HG02763 (cell line): ENCODE measurements around the gene CCDC83.
"Not testable (repeated sequence)": the region's sequence is repeated elsewhere in the genome, so short reads cannot be mapped to it uniquely, and the experiment has no call there.

Source experiments
- ATAC-seq: cut with Tn5 transposase; IDR thresholded peaks from one replicate; pipeline ENCODE4 v1.9.1; 2021; ENCODE audit warnings: mild to moderate bottlenecking, moderate library complexity; ENCODE audit not compliant: unreplicated experiment

CCDC83 gene

DNA sequence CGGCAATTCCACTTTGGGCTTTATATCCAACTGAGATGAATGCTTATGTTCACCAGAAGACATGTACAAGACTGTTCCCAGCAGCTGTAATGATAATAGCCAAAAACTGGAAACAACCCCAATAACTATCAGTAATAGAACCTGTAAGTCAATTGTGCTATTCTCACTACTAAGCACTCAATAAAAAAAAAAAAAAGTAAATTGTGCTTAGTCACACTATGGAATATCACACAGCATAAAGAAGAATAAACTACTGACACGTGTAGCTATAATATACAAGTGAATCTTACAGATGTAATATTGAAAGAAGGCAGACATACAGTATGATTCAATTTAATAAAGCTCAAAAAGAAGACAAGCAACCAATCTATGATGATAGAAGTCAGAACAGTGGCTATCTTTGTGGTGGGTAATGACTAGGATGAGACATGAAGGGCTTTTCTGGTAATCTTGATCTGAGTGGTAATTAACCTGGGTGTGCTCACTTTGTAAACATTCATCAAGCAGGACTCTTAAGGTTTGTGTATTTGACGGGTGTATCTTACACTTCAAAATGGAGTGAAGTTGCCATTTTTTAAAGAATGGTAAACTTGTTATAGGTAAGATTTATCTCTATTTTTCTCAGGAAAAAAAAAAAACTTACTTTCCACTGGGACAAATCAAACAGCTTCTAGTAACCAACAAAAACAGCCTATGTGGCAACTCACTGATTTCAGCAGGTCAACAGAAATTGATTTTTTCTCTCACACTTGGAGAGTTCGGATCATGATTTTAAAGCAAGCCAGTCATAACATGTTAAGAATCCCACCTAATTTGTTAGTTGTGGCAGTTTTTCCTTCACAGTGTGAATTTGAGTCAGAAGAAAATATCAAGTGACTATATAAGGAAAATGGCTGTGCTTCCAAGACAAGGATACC lies 84.2 kb downstream of the CCDC83 start:
- ATAC-seq = no peak

DNA sequence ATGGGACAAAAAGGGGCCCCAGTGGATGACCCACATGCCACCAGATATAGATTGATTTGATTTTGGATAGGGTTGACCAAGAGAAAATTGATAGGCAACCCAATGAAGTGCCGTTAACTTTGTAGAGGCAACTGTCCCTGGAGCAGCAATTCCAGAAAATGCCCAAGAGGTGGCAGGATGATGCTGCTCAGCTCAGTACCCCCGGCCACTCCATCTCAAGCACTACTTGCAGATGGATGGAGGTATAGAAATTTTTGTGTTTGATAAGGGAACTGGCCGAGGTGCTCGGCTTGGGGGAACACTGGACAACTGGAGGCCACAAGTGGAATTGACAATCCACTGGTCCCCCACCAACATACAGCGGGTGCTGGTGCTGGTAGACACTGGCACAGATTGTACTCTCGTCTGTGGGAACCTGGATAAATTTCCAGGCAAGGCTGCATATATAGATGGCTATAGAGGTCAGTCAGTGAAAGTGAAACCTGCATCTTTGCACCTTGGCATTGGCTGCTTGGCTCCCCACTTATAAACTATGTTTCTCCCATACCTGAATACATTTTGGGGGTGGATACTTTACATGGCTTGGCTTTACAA lies 86.3 kb downstream of the CCDC83 start:
- no peak for ATAC-seq

DNA sequence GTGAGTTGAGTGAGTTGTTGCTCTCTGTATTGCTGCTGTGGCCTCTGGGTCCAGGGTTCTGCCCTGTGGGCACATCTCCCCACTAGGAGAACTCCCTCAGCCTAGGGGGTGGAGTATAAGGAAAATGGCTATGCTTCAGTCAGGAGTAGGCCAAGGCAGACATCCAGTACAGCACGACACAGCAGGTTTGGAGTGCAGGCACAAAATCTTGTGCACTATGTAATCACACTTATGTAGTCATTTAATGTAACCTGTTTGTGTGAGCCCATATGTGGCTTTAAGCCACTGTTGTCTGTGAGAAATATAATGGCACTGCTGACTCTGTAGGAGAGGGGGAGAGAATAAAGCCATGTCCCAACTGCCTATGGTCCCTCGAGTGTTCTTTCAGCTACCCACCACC lies 90.1 kb downstream of the CCDC83 start:
- ATAC-seq = no peak

DNA sequence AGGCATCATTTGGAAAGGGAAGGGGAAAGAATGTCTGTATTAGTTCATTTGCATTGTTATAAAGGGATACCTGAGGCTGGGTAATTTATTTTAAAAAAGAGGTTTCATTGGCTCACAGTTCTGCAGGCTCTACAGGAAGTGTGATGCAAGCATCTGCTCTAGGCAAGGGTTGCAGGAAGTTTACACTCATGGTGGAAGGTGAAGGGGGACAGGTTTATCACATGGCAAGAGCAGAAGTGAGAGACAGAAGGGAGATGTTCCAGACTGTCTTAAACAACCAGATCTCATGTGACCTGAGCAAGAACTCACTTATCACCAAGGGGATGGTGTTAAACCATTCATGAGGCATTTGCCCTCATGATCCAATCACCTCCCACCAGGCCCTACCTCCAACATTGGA lies 90.6 kb downstream of the CCDC83 start:
- no peak for ATAC-seq

DNA sequence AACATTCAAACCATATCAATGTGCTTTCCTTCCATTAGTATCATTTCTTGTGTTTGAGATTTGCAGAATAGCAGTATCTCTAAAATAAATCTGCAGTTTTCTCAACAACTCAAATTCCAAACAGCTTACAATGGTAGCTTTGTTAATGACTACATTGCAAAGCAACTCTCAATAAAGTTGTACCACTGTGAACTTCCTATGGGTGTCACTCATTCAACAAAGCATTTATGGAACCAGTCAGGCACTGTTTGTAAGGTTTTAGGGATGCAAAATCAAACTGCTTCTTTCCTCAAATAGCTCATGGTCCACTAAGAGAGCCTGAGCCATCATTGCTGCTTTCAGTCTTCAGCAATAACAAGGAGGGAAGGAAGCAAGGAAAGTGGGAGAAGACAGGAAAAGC lies 91.0 kb downstream of the CCDC83 start:
- no peak for ATAC-seq

DNA sequence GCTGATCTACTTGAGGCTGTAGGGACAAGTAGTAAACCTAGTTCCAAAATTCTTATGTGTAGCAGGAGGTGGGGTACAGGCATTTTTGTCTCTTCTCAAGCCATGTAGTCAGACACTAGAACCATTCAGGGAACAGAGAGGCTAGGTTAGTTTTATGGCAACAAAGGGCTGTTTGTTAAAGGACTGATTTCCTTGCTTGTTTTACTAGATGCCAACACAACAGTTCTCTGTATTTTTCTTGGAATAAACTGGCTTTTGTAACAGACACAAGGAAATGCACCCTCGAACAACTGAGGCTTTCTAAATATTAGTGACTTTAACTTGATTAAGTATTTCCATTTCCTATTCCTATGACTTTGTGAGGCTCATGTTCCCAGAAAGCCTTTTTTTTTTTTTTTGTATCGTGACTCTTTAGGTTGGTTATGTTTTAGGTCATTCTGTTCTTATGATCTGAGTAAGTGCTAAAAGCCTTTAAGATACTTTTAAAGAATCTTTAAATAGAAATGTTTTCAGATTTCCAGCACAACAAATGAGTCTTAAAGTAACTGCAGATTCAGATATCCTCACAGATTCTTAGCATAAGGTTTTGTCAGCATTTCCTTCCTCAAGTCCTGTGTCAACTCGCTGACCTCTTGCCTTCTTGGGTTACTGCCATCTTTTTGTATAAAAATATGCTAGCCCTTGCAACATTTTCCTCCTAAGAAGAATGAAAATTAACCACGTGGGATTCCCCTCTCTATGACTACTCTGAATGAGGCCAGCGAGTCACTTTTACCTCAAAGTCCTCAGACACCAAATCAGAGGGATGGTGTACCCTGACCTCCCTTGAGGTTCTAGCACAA lies 92.5 kb downstream of the CCDC83 start:
- peak; percentile 40 for ATAC-seq

DNA sequence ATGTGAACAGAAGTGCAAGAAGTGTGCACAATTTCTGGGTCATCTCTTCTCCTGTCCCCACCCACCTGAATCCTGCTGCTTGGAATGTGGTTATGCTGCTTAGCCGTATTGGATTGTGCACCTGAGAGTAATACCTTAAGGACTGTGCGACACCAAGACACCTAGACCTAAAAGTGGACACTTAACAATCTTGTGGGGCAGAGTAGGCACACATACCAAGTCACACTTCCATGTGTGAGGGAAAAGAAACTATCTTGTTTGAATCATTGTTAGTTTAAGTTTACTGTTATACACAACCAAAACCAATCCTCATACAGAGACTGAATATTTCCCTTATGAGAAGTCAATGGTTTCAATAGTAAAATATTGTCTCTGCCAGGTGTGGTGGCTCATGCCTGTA lies 93.7 kb downstream of the CCDC83 start:
- ATAC-seq = no peak

DNA sequence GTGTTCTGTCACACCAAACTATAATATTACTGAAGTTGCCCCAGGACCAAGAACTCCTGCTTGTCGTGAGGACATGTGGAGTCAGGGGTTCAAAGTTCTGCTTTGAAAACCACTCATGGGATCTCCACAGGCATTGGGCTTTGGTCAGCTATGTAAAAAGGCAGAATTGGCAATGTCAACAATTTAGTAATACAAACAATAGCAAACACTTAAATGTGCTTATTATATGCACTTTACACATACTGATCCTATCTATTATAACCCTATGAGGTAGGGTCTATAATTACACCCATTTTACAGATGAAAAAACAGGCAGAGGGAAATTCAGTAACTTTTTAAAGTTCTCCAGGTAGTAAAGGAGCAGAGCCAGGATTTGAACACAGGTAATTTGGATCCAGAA lies 94.6 kb downstream of the CCDC83 start:
- ATAC-seq = no peak

DNA sequence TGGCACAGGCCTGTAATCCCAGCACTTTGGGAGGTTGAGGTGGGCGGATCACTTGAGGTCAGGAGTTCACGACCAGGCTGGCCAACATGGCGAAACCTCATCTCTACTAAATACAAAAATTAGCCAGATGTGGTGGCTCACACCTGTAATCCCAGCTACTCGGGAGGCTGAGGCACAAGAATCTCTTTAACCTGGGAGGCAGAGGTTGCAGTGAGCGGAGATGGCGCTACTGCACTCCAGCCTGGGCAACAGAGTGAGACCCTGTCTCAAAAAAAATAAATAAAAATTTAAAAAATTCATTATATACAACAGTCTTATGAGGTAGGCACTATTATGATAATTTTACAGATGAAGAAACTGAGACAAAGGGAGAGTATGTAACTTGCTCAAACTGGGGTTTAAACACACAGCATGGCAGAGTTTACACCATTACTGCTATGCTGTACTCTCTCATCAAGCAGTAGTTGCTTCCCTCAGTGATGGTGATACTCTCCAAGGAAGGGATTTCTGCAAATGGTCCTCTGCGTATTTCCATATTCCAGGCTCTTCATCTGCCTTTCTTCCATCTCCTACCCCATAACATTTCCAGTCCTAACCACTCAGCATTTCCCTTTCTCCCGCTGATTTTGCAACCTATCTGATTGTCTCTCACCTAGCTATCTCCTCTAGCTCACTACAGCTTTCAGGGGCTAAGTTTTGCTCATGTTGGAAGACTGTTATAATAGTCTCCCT lies 95.3 kb downstream of the CCDC83 start:
- ATAC-seq = no peak

DNA sequence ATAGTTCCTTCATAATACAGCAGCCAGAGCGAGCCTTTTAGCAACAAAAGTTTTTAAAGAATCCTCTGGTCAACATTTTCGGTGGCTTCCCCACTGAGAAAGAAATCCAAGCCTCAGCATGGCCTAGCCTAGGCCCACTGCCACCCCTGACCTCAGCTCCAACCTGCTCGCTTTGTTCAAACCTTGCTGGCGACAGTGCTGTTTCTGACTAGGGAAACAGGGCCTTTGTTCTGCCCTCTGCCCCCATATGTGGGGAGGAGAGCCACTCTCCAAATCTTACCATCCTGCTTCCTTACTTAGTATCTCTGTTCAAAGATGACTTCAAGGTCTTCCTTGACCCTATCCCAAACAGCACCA lies 95.8 kb downstream of the CCDC83 start:
- no peak for ATAC-seq

DNA sequence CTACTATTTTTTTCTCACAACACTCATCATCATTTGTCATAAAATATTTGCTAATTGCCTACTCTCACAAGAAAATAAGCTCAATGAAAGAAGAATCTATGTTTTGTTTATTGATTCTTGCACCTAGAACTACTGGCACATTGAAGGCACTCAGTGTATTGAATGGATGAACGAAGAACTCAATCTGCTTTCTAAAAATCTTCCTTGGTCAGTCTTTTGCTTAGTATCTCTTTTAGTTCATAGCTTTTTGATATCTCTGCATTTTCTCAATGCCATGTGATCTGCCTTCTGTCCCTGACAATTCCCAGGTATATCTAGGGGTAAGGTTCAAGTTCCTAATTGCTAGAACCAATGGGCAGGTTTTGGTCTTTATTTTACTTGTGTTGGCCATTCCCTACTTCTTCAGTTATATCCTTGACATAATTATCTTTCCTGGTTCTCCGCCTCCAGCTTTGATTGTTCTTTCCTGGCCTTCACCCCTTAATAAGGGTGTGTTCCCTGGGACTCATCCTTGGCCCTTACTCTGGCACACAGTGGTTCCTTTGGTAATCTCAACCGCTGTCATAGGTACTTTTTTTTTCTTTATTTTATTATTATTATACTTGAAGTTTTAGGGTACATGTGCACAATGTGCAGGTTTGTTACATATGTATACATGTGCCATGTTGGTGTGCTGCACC lies 96.4 kb downstream of the CCDC83 start:
- no peak for ATAC-seq

DNA sequence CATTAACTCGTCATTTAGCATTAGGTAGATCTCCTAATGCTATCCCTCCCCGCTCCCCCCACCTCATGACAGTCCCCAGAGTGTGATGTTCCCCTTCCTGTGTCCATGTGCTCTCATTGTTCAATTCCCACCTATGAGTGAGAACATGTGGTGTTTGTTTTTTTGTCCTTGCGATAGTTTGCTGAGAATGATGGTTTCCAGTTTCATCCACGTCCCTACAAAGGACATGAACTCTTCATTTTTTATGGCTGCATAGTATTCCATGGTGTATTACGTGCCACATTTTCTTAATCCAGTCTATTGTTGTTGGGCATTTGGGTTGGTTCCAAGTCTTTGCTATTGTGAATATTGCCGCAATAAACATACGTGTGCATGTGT lies 96.9 kb downstream of the CCDC83 start:
- ATAC-seq = not testable (repeated sequence)

DNA sequence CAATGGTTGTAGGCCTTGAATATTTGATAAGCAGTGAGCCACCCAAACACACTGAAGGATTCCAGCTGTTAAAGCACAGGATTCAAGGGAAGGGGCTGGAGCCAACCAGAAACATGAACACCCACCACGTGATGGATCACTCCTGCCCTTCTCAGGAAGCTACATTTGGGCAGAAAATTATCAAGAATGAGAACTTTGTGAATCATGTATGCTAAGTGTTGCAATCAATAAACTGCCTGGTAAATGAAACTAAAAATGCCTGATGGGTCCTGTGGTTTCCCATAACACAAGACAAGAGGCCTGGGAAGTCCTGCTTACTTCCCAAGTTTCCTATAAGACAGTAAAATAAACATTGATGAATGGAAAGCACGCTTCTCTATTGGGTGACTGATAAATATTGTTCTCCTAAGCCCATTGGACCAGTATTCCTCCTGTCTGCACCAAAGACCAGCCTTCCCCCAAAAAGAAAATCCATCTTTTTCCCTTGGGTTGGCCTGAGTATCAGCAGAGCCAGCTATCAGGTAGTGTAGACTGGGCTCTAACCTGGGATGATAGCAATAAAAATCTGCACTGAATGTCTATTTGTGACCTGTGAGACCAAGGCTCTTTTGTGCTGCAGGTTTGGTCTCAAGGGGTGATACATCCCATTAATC lies 98.4 kb downstream of the CCDC83 start:
- ATAC-seq = no peak

DNA sequence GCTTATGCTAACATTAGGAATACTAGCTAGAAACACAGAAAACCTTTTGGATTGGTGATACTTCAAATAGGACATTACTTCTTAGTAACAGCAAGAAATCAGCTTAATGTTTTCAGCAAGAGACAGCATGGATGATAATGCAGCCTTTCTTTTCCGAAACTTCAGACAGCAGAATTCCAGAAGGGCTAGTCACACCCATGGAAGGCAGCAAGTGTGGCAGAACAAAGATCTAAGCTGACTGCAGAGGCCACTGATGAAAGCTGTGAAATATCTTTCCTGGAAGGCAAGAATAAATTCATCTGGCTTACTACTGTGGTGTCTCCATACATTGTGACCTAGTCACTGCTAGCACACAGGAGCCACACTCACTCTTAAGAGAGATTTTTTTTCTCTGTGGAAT lies 100.3 kb downstream of the CCDC83 start:
- no peak for ATAC-seq

DNA sequence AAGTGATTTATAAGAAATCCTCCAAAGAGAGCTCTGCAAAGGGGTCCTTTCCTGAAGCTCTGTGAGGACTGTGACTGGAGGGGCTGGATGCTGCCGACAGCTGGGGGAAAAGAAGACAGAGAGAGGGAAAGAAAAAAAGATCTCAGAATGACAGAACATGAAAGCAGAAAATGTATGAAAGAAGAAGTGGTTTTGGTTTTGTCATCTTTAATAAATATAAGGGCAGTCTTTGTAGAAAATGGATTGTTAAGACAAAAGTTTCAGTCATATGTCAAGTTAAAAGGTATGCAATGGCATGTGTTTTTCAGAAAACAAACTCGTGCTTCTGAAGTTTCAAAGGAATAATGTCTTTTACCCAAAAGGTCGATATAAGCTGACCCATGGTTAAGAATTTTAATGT lies 105.5 kb downstream of the CCDC83 start:
- ATAC-seq = no peak

DNA sequence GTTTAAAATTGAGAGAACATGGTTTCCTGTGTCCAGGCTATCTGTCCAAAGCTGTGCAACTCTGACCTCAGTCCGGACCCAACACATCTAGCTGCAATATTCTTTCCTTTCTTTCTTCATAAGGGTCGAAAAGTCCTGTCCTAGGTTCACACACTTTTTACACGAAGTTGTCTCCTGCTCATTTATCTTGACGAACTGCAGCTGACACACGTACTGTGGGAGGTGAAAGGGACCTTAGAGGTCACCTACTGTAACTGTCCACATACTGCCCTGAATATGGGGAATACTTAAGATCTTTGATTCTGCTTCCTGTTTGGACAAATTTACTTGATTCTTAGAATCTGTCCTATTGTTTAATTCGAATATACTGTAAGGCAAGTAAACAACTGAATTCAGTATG lies 105.9 kb downstream of the CCDC83 start:
- ATAC-seq = no peak

DNA sequence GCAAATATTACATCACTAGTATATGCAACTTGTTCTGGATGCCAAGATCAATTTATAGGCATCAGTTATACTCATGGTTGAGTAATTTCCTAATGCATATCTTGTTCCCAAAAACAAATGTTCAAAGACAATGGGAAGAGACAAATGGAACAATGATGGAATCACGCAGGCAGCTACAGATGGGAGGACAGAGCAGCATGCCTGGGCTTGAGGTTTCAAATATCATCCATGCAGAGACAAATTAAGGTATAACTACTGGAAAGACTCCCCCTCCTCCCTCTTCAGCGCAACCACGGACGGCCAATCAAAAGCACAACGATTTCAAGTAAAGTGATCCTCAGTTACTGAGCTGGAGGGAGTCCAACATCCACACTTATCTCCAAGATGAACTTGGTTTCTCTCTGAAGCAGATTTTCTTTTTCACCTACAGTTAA lies 106.8 kb downstream of the CCDC83 start:
- no peak for ATAC-seq

DNA sequence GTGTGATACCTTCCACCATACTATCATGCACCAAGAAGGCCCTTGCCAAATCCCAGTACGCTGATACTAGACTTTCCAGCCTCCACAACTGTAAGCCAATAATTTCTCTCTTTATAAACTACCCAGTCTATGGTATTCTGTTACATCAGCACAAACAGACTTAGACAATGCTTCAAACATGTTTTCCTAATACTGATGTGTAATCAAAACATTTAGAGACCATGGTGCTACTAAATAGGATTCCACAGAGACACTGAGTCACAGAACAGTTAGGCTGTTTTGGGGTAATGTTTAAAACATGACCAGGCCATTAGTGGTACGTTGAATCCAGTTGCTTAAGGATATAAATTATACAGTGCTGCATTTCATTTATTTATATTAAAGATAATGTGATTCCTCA lies 110.0 kb downstream of the CCDC83 start:
- ATAC-seq = no peak

DNA sequence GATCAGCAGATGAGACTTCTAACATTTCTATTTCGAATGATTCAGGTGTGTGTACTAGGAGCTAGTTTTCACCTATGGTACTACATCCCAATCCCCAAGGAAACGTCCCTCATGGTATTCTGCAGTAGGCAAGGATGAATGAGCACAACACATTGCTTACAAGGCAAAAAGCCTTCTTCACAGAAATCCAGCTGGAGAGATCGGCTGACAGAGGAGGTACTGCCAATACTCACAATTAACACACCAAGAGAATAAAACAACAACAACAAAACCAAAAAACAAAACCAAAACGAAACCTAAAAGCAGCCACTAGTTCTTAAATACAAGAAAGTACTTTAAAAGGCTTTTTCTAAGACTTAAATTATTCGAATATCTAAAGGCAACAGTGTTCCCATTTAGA lies 112.3 kb downstream of the CCDC83 start:
- ATAC-seq = no peak
